ENCODE data around the gene C1QA. TPM values are rescaled to one million over a fixed set of nuclear protein-coding genes. Genes with fewer than 3 reads are reported as not detected.

C1QA gene
- total and polyA plus RNA-seq, 2 of the 13 experiments (the other 11 are each of a cell fraction or from before 2014, with no cell fraction given), result not detected

DNA sequence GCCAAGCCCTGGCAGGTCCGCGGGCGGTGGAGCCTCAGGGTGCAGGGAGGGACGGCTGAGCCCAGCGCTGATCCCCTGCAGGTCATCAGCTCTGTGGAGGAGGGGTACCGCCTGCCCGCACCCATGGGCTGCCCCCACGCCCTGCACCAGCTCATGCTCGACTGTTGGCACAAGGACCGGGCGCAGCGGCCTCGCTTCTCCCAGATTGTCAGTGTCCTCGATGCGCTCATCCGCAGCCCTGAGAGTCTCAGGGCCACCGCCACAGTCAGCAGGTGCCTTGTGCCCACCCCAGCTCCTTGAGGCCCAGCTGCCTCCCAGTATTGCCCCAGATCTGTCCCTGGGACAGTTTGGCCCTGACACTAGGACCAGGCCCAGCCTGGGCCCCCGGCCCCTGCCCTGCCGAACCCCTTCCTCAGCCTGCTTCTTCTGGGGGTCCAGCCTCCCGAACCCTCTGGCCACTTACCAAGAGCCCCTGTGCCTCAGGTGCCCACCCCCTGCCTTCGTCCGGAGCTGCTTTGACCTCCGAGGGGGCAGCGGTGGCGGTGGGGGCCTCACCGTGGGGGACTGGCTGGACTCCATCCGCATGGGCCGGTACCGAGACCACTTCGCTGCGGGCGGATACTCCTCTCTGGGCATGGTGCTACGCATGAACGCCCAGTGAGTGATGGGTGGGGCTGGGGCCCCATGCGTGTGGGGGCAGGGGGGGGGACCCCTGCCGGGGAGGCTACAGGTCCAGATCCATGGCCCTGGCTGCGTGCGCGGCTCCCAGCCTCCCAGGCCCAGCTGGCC lies 35.4 kb upstream of the C1QA start:
- Histone ChIP-seq H3K4me2 (ENCODE audit: low read depth, low read length) (no peak overlapping the region), H2AFZ (ENCODE audit: low read length) (no peak overlapping the region), H3K9me3 (ENCODE audit: low read length) (no peaks in the 10 kb centered on the region), H3K27ac (ENCODE audit: extremely low read length, insufficient read depth, low read length) (no peak overlapping the region), H3K36me3 (replicated peaks in 1 of 2; ENCODE audit: control insufficient read depth in 1 of 2, insufficient read depth in 2 of 2, low read length in 2 of 2) (no peaks in the 10 kb centered on the region), H3K4me3 (replicated peaks in 1 of 3; ENCODE audit: insufficient read depth in 1 of 3, low read depth in 2 of 3, low read length in 3 of 3) (no peak overlapping the region; a peak in 1 of 6 replicates), H3K79me2 (ENCODE audit: insufficient read depth, low read length) (no peaks in the 10 kb centered on the region), H3K27me3 (ENCODE audit: control insufficient read depth in 1 of 2, insufficient read depth in 2 of 2, low read length in 2 of 2) (peaks cover 20 to 70% of the 10 kb centered on the region in 2 experiments; a peak in 4 of 5 replicates), H3K4me1 (ENCODE audit: insufficient read depth, low read length) (no peaks in the 10 kb centered on the region), H3K9ac (ENCODE audit: insufficient read depth, low read depth, low read length) (no peak overlapping the region), H4K20me1 (ENCODE audit: insufficient read depth, low read length) (no peaks in the 10 kb centered on the region)
- DNase-seq (ENCODE audit: low spot score) (no peak), ATAC-seq (no peak), FAIRE-seq (no peak)
- BruUV-seq (replicated peaks), result no TSS peak
- ChIA-PET POLR2A (no interaction called here), CTCF (ENCODE audit: low intra/inter-chr PET ratio, low total read pairs) (no interaction called here)
- in situ Hi-C loops (cut with HindIII; ENCODE audit: extremely low pct_ligation_motif_present, low pct_unique_long_range_greater_than_20kb) (no loop called here), intact Hi-C loops (cut with micrococcal nuclease; ENCODE audit: unreplicated experiment) (no loop called here)
- TF ChIP-seq NFATC3 (CRISPR knock-in tag; IDR thresholded peaks at IDR 0.05) (no peak), PITX1 (CRISPR knock-in tag; IDR thresholded peaks at IDR 0.05) (no peak), RBFOX2 (IDR thresholded peaks at IDR 0.05; ENCODE audit: low read depth, low read length) (no peak), SIX4 (CRISPR knock-in tag; IDR thresholded peaks at IDR 0.05) (no peak), TEF (CRISPR knock-in tag; IDR thresholded peaks at IDR 0.05) (no peak), HNF4A (CRISPR knock-in tag; IDR thresholded peaks at IDR 0.05) (no peak), ZC3H4 (CRISPR knock-in tag; IDR thresholded peaks at IDR 0.05; ENCODE audit: borderline replicate concordance) (no peak), ZBTB25 (CRISPR knock-in tag; IDR thresholded peaks at IDR 0.05) (no peak)
- TF ChIP-seq, protein P1, sequence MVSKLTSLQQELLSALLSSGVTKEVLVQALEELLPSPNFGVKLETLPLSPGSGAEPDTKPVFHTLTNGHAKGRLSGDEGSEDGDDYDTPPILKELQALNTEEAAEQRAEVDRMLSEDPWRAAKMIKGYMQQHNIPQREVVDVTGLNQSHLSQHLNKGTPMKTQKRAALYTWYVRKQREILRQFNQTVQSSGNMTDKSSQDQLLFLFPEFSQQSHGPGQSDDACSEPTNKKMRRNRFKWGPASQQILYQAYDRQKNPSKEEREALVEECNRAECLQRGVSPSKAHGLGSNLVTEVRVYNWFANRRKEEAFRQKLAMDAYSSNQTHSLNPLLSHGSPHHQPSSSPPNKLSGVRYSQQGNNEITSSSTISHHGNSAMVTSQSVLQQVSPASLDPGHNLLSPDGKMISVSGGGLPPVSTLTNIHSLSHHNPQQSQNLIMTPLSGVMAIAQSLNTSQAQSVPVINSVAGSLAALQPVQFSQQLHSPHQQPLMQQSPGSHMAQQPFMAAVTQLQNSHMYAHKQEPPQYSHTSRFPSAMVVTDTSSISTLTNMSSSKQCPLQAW (CRISPR knock-in tag; IDR thresholded peaks at IDR 0.05), result no peak
- WGBS (ENCODE audit: low lambda C conversion rate), result 62% methylated on average over 13 of the region's 39 CpGs

All from HepG2 (cell line).